D721Med (cell line): Measurements from ENCODE around the gene GJA9.

Experiments used
- DNase-seq: peaks from one replicate; pipeline ENCODE4 v3.0.0; 2011; ENCODE audit warnings: low spot score; ENCODE audit not compliant: insufficient read length
- FAIRE-seq: peaks from 2 replicates; lab custom pipeline; 2011; peaks lifted over from hg19 to GRCh38; lab: Jason Lieb, UNC
- CTCF ChIP-seq: IDR thresholded peaks from 2 replicates; pipeline ENCODE4 v1.5.1; 2012; ENCODE audit warnings: mild to moderate bottlenecking, control low read depth; ENCODE audit not compliant: insufficient read depth; ENCODE audit errors: missing control alignments

GJA9 gene

GRCh38 chr1:38885092-38885491 lies 3.7 kb upstream of the GJA9 start:
- FAIRE-seq (no peak), DNase-seq (no peak)
- no peak for TF ChIP-seq CTCF

GRCh38 chr1:38875811-38876210 lies 5.6 kb downstream of the GJA9 start:
- TF ChIP-seq CTCF = no peak
- no peak for FAIRE-seq
- no peak for DNase-seq

- DNase-seq (peak; percentile 95), FAIRE-seq (no peak)
- no peak for TF ChIP-seq CTCF
Measured at GRCh38 chr1:38873027-38873969, 8.1 kb downstream of the GJA9 start, which contains the start of gene MYCBP. TSS of gene MYCBP (minus strand) at chr1:38873348. CDS start at chr1:38873305, 43 bp downstream.

GRCh38 chr1:38872401-38873026 lies 8.9 kb downstream of the GJA9 start:
- DNase-seq = no peak
- no peak for TF ChIP-seq CTCF
- no peak for FAIRE-seq

- FAIRE-seq = no peak
- DNase-seq = no peak
- no peak for TF ChIP-seq CTCF
Measured at GRCh38 chr1:38870996-38871395, 10.4 kb downstream of the GJA9 start.

GRCh38 chr1:38867208-38867607 lies 14.2 kb downstream of the GJA9 start:
- DNase-seq (no peak), FAIRE-seq (no peak)
- no peak for TF ChIP-seq CTCF
